PFSK-1 (cell line): ENCODE measurements around the gene EML3.

Source experiments
- FOXP2 ChIP-seq: optimal IDR thresholded peaks from 2 replicates; pipeline ENCODE3; 2011; ENCODE audit warnings: borderline replicate concordance, control low read depth, inconsistent platforms; ENCODE audit not compliant: insufficient read depth; ENCODE audit errors: extremely low read length, extremely low read depth
- POLR2AphosphoS5 ChIP-seq: IDR thresholded peaks from 2 replicates; pipeline ENCODE4 v1.6.1; 2012; ENCODE audit warnings: low read depth, mild to moderate bottlenecking, control low read depth, low read length, moderate library complexity
- REST ChIP-seq, 2 experiments: IDR thresholded peaks; 2 replicates each; pipeline versions ENCODE4 v1.6.1 to v1.8.0; 2011 to 2012; ENCODE audit warnings: low read depth in 2 of 2, low read length in 2 of 2, control low read depth in 1 of 2, inconsistent platforms in 1 of 2, mild to moderate bottlenecking in 1 of 2, moderate library complexity in 1 of 2; ENCODE audit not compliant: insufficient read depth in 1 of 2
- SIN3A ChIP-seq: IDR thresholded peaks from 2 replicates; pipeline ENCODE4 v1.6.1; 2012; ENCODE audit warnings: mild to moderate bottlenecking, low read length, moderate library complexity, borderline replicate concordance; ENCODE audit not compliant: insufficient read depth
- TAF1 ChIP-seq: IDR thresholded peaks from 2 replicates; pipeline ENCODE4 v1.6.1; 2012; ENCODE audit warnings: low read length, control low read depth, borderline replicate concordance; ENCODE audit not compliant: insufficient read depth

Gene EML3

GRCh38 chr11:62575837-62576236 is 36.7 kb downstream of the EML3 start:
- TF ChIP-seq TAF1 (no peak), FOXP2 (no peak), REST (IDR thresholded peaks at IDR 0.05; ENCODE audit: insufficient read depth in 1 of 2, low read depth in 2 of 2, low read length in 2 of 2) (no peak), POLR2AphosphoS5 (no peak), SIN3A (no peak)

- no peak for TF ChIP-seq FOXP2
- TF ChIP-seq TAF1 = no peak
- no peak; the same call in 1 of the 2 replicates for TF ChIP-seq POLR2AphosphoS5
- TF ChIP-seq SIN3A = no peak
- no peak for TF ChIP-seq REST (IDR thresholded peaks at IDR 0.05; ENCODE audit: insufficient read depth in 1 of 2, low read depth in 2 of 2, low read length in 2 of 2)
These were observed 37.4 kb downstream of the EML3 start for GRCh38 chr11:62575156-62575555.

- TF ChIP-seq REST (IDR thresholded peaks at IDR 0.05; ENCODE audit: insufficient read depth in 1 of 2, low read depth in 2 of 2, low read length in 2 of 2) (no peak), TAF1 (no peak), SIN3A (no peak; the same call in 1 of the 2 replicates), FOXP2 (no peak), POLR2AphosphoS5 (no peak; the same call in 1 of the 2 replicates)
These were observed 38.1 kb downstream of the EML3 start for GRCh38 chr11:62574363-62575071.

- TF ChIP-seq SIN3A = peak; percentile 32; the same call in 1 of the 2 replicates
- no peak for TF ChIP-seq FOXP2
- TF ChIP-seq REST (IDR thresholded peaks at IDR 0.05; ENCODE audit: insufficient read depth in 1 of 2, low read depth in 2 of 2, low read length in 2 of 2) = peak in 1 of 2 experiments; percentile 77; a peak in 1 of 4 replicates
- TF ChIP-seq POLR2AphosphoS5 = peak; percentile 94
- peak; percentile 99 for TF ChIP-seq TAF1
These were observed 38.8 kb downstream of the EML3 start, which contains the start of gene EEF1G for GRCh38 chr11:62573592-62574362. TSS of gene EEF1G (minus strand) at chr11:62573891. CDS start at chr11:62573842, 49 bp downstream.
